ENCODE measurements around the gene SCN3A. TPM values are rescaled to one million over a fixed set of nuclear protein-coding genes. Genes with fewer than 3 reads are reported as not detected.

The SCN3A gene
- total RNA-seq, 1 experiment from 2014 or later = 0.09 TPM

DNA sequence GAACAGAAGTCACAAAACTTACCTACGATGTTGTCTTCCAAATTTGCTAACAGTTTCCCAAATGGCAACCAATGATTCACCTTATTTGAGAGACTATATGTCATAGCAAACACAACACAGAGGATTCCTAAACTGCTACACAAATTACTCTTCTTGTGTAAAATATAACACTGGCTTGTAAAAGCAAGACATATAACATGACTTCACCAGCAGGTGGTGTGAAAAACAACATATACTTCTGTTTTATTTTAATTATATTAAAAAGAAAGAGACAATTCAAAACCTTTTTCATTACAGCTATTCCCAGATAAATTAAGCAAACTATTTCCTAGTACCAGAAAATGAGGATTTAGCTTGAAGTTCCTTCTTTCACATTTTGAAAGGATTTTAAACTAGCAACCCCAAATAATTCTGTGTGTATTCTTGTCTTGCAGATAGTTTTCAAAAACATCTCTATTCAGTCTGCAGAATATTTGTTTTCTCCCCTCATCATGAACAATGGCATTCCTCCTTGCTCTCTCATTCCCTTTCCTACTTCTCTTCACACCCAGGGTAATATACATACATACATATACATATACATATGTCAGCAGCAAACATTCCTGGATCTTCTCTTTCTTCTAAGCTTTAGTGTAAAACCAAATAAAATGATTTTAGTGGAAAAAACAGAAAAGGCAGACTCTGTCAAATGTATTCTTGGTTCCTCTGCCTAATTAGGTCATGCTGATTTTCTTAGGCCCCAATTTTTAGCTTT lies 62.1 kb downstream of the SCN3A start:
- Mint-ChIP-seq H3K4me1 (ENCODE audit: low read depth, unreplicated experiment) (no peaks in the 10 kb centered on the region), H3K36me3 (ENCODE audit: insufficient read depth, unreplicated experiment) (no peaks in the 10 kb centered on the region), H3K27ac (ENCODE audit: unreplicated experiment) (no peak overlapping the region), H3K27me3 (ENCODE audit: unreplicated experiment) (no peaks in the 10 kb centered on the region), H3K9me3 (ENCODE audit: low read depth, unreplicated experiment) (no peaks in the 10 kb centered on the region), H3K4me3 (ENCODE audit: low read depth, unreplicated experiment) (no peak overlapping the region)
- no TSS peak for BruUV-seq (replicated peaks)
- TF ChIP-seq, protein P1, sequence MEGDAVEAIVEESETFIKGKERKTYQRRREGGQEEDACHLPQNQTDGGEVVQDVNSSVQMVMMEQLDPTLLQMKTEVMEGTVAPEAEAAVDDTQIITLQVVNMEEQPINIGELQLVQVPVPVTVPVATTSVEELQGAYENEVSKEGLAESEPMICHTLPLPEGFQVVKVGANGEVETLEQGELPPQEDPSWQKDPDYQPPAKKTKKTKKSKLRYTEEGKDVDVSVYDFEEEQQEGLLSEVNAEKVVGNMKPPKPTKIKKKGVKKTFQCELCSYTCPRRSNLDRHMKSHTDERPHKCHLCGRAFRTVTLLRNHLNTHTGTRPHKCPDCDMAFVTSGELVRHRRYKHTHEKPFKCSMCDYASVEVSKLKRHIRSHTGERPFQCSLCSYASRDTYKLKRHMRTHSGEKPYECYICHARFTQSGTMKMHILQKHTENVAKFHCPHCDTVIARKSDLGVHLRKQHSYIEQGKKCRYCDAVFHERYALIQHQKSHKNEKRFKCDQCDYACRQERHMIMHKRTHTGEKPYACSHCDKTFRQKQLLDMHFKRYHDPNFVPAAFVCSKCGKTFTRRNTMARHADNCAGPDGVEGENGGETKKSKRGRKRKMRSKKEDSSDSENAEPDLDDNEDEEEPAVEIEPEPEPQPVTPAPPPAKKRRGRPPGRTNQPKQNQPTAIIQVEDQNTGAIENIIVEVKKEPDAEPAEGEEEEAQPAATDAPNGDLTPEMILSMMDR (IDR thresholded peaks at IDR 0.05; ENCODE audit: unreplicated experiment) = no peak
- CTCF ChIA-PET = no interaction called here
- intact Hi-C loops (cut with micrococcal nuclease; ENCODE audit: unreplicated experiment) = loop anchor here (2.0 to 5.0 kb wide), 2 partner anchors 63 to 124 kb away; partner anchors contain the start of gene SCN3A
- DNase-seq = no peak

DNA sequence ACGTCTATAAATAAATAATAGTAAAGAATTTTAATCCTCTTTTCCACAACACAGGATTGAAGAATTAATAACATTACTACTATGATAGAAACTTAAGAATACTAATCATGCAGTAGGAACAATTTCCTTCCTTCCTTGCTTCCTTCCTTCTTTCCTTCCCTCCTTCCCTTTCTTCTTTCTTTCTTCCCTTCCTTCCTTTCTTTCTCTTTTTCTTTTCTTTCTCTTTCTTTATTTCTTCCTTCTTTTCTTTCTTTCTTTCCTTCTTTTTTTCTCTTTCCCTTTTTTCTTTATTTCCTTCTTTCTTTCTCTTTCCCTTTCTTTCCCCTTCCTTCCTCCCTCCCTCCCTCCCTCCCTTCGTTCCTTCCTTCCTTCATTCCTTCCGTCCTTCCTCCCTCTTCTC lies 77.6 kb downstream of the SCN3A start:
- H3K36me3 Mint-ChIP-seq (ENCODE audit: insufficient read depth, unreplicated experiment) = no peaks in the 10 kb centered on the region
- no peak overlapping the region for H3K4me3 Mint-ChIP-seq (ENCODE audit: low read depth, unreplicated experiment)
- no peak for DNase-seq
- H3K9me3 Mint-ChIP-seq (ENCODE audit: low read depth, unreplicated experiment) = no peaks in the 10 kb centered on the region
- BruUV-seq (replicated peaks) = no TSS peak
- intact Hi-C loops (cut with micrococcal nuclease; ENCODE audit: unreplicated experiment) = no loop called here
- no peak overlapping the region for H3K27ac Mint-ChIP-seq (ENCODE audit: unreplicated experiment)
- CTCF ChIA-PET = no interaction called here
- TF ChIP-seq, protein P1 (IDR thresholded peaks at IDR 0.05; ENCODE audit: unreplicated experiment) = no peak
- no peaks in the 10 kb centered on the region for H3K4me1 Mint-ChIP-seq (ENCODE audit: low read depth, unreplicated experiment)
- H3K27me3 Mint-ChIP-seq (ENCODE audit: unreplicated experiment) = no peaks in the 10 kb centered on the region

DNA sequence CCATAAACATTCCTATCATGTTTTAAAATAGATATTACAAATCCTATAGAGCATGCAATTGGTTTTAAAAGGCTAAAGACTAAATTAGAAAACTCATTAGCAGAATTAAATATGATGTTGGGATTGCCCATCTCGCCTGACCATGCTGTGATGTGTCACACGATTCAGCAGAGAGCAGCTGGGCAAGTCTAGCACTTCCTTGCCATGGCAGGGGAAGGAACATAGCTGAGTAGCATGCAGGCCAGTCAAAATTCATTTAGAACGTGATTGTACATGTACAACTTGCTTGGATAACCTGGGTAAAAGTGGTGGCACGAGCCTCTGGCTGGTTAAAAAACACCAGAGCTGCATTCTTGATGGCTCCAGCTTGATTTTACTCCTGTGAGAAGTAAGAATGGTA lies 81.3 kb downstream of the SCN3A start:
- intact Hi-C loops (cut with micrococcal nuclease; ENCODE audit: unreplicated experiment) = no loop called here
- H3K27me3 Mint-ChIP-seq (ENCODE audit: unreplicated experiment) = no peaks in the 10 kb centered on the region

DNA sequence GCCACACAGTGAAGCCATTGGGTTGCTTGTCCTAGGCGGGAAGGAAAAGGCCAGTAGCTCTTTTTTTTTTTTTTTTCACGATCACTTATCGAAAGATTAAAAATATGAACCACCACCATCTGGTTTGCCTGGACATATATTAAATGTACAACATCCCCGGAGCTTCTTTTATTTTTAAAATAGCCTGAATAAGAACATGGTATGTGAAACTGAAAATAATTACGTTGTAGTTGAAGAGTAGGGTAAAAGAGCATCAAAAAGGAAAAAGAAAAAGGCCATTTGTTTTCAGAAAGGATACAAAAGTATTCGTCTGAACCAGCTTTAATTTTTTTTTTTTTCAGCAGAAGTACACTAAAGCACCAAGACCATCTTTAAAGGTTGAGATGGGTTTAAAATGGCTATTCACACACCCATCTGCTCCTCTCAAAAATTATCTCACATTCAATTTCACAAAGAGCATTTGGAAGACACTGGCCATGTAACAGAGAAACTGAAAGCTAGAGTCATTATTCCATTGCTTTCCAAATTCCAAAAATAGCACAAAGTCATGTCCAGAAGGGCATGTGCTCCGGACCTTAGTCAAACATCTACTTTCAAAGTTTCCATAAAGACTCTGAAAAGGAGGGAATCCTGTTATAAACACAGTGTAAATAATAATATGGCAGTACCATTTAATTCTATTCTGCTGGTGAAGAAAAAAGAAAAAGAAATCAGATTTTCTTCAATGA lies 82.9 kb downstream of the SCN3A start:
- CTCF ChIA-PET = interaction anchor here (0.6 to 0.7 kb wide), 2 partner anchors 50 to 1150 kb away, joined by 4 to 5 read pairs; no protein-coding TSS in a partner anchor

More for the DNA sequence above, 81.3 kb downstream of the SCN3A start:
- no peaks in the 10 kb centered on the region for H3K4me1 Mint-ChIP-seq (ENCODE audit: low read depth, unreplicated experiment)
- no peak overlapping the region for H3K27ac Mint-ChIP-seq (ENCODE audit: unreplicated experiment)
- TF ChIP-seq, protein P1 (IDR thresholded peaks at IDR 0.05; ENCODE audit: unreplicated experiment) = no peak
- BruUV-seq (replicated peaks) = no TSS peak
- CTCF ChIA-PET = no interaction called here
- H3K9me3 Mint-ChIP-seq (ENCODE audit: low read depth, unreplicated experiment) = no peaks in the 10 kb centered on the region
- H3K4me3 Mint-ChIP-seq (ENCODE audit: low read depth, unreplicated experiment) = no peak overlapping the region
- no peak for DNase-seq
- no peaks in the 10 kb centered on the region for H3K36me3 Mint-ChIP-seq (ENCODE audit: insufficient read depth, unreplicated experiment)

More for the DNA sequence above, 82.9 kb downstream of the SCN3A start:
- Mint-ChIP-seq H3K27ac (ENCODE audit: unreplicated experiment) (no peak overlapping the region), H3K27me3 (ENCODE audit: unreplicated experiment) (no peaks in the 10 kb centered on the region), H3K4me1 (ENCODE audit: low read depth, unreplicated experiment) (no peaks in the 10 kb centered on the region), H3K4me3 (ENCODE audit: low read depth, unreplicated experiment) (no peak overlapping the region), H3K9me3 (ENCODE audit: low read depth, unreplicated experiment) (no peaks in the 10 kb centered on the region), H3K36me3 (ENCODE audit: insufficient read depth, unreplicated experiment) (no peaks in the 10 kb centered on the region)
- no peak for DNase-seq
- no TSS peak for BruUV-seq (replicated peaks)
- intact Hi-C loops (cut with micrococcal nuclease; ENCODE audit: unreplicated experiment) = no loop called here
- TF ChIP-seq, protein P1 (IDR thresholded peaks at IDR 0.05; ENCODE audit: unreplicated experiment) = no peak
